GM18907 (cell line): ENCODE results near the gene RCAN1.
"Not testable (repeated sequence)": the region's sequence is repeated elsewhere in the genome, so short reads cannot be mapped to it uniquely, and the experiment has no call there.

Experiments used
- ATAC-seq: cut with Tn5 transposase; IDR thresholded peaks from one replicate; pipeline ENCODE4 v1.9.1; 2021; ENCODE audit warnings: mild to moderate bottlenecking, moderate library complexity; ENCODE audit not compliant: unreplicated experiment

Gene RCAN1

GRCh38 chr21:34520281-34520680 lies 94.6 kb downstream of the RCAN1 start:
- ATAC-seq = no peak

- ATAC-seq = no peak
Measured at GRCh38 chr21:34519694-34520093, 95.2 kb downstream of the RCAN1 start.

GRCh38 chr21:34519016-34519415 lies 95.9 kb downstream of the RCAN1 start:
- no peak for ATAC-seq

GRCh38 chr21:34518301-34518700 lies 96.6 kb downstream of the RCAN1 start:
- no peak for ATAC-seq

GRCh38 chr21:34517491-34518245 lies 97.2 kb downstream of the RCAN1 start:
- no peak for ATAC-seq

GRCh38 chr21:34517039-34517438 lies 97.9 kb downstream of the RCAN1 start:
- ATAC-seq = no peak

- no peak for ATAC-seq
Measured at GRCh38 chr21:34514576-34515115, 100.3 kb downstream of the RCAN1 start.

- no peak for ATAC-seq
Measured at GRCh38 chr21:34513129-34513675, 101.7 kb downstream of the RCAN1 start.

GRCh38 chr21:34511787-34512455 lies 103.0 kb downstream of the RCAN1 start, which contains the start of gene KCNE1:
TSS of gene KCNE1 (minus strand) at chr21:34512210. CDS start at chr21:34449634, 62,576 bp downstream.
- ATAC-seq = no peak

- no peak for ATAC-seq
Measured at GRCh38 chr21:34511181-34511580, 103.7 kb downstream of the RCAN1 start.

- no peak for ATAC-seq
Measured at GRCh38 chr21:34510148-34511142, 104.5 kb downstream of the RCAN1 start.

- no peak for ATAC-seq
Measured at GRCh38 chr21:34509151-34509550, 105.8 kb downstream of the RCAN1 start.

GRCh38 chr21:34504595-34504994 lies 110.3 kb downstream of the RCAN1 start:
- no peak for ATAC-seq

GRCh38 chr21:34502480-34503106 lies 112.3 kb downstream of the RCAN1 start:
- ATAC-seq = no peak

- ATAC-seq = no peak
Measured at GRCh38 chr21:34501716-34502115, 113.2 kb downstream of the RCAN1 start.

GRCh38 chr21:34500191-34500590 lies 114.7 kb downstream of the RCAN1 start:
- no peak for ATAC-seq

- ATAC-seq = no peak
Measured at GRCh38 chr21:34499116-34499515, 115.8 kb downstream of the RCAN1 start.

- no peak for ATAC-seq
Measured at GRCh38 chr21:34498623-34499022, 116.3 kb downstream of the RCAN1 start.

- not testable (repeated sequence) for ATAC-seq
Measured at GRCh38 chr21:34483854-34484253, 131.1 kb downstream of the RCAN1 start.

GRCh38 chr21:34483435-34483834 lies 131.5 kb downstream of the RCAN1 start:
- not testable (repeated sequence) for ATAC-seq
